Dedifferentiated amniotic fluid mesenchymal stem cell (primary cell): Measurements from ENCODE around the gene PYGB.
"Not testable (repeated sequence)": the region's sequence is repeated elsewhere in the genome, so short reads cannot be mapped to it uniquely, and the experiment has no call there.

Experiments used
- DNase-seq: peaks from one replicate; pipeline ENCODE4 v3.0.0-alpha.2; 2016; ENCODE audit errors: extremely low spot score

PYGB gene

GRCh38 chr20:25249198-25249931 lies 1.5 kb downstream of the PYGB start:
- DNase-seq, result no peak

GRCh38 chr20:25250508-25250907 lies 2.6 kb downstream of the PYGB start:
- no peak for DNase-seq

- DNase-seq, result no peak
These were observed 3.1 kb downstream of the PYGB start for GRCh38 chr20:25251019-25251418.

GRCh38 chr20:25251558-25251957 lies 3.7 kb downstream of the PYGB start:
- DNase-seq, result no peak

GRCh38 chr20:25252230-25252651 lies 4.4 kb downstream of the PYGB start:
- DNase-seq, result no peak

- DNase-seq, result no peak
These were observed 5.0 kb downstream of the PYGB start for GRCh38 chr20:25252686-25253421.

GRCh38 chr20:25253606-25254275 lies 5.9 kb downstream of the PYGB start:
- no peak for DNase-seq

- no peak for DNase-seq
These were observed 6.7 kb downstream of the PYGB start for GRCh38 chr20:25254571-25254970.

- DNase-seq, result no peak
These were observed 7.2 kb downstream of the PYGB start for GRCh38 chr20:25254986-25255680.

- DNase-seq, result no peak
These were observed 8.5 kb downstream of the PYGB start for GRCh38 chr20:25256226-25256859.

- no peak for DNase-seq
These were observed 9.2 kb downstream of the PYGB start for GRCh38 chr20:25257130-25257529.

GRCh38 chr20:25257756-25258475 lies 10.0 kb downstream of the PYGB start:
- DNase-seq, result no peak

- DNase-seq, result no peak
These were observed 10.6 kb downstream of the PYGB start for GRCh38 chr20:25258476-25258805.

- DNase-seq, result no peak
These were observed 10.9 kb downstream of the PYGB start for GRCh38 chr20:25258828-25259227.

GRCh38 chr20:25259358-25259757 lies 11.5 kb downstream of the PYGB start:
- DNase-seq, result no peak

- DNase-seq, result no peak
These were observed 11.9 kb downstream of the PYGB start for GRCh38 chr20:25259788-25260254.

- not testable (repeated sequence) for DNase-seq
These were observed 13.0 kb downstream of the PYGB start for GRCh38 chr20:25260770-25261437.

- DNase-seq, result no peak
These were observed 21.4 kb downstream of the PYGB start for GRCh38 chr20:25269057-25269832.

GRCh38 chr20:25269833-25270170 lies 21.9 kb downstream of the PYGB start:
- no peak for DNase-seq

GRCh38 chr20:25270829-25271251 lies 23.0 kb downstream of the PYGB start:
- no peak for DNase-seq
